Hepatocyte (in vitro differentiated cells): ENCODE measurements around the gene CD163.

Source experiments
- EZH2 ChIP-seq: fragments of 200-600 bp; sonication (generic); IDR thresholded peaks from 2 replicates; pipeline ENCODE4 v1.6.1; 2016; ENCODE audit warnings: antibody characterized with exemption, mild to moderate bottlenecking, borderline replicate concordance
- TF ChIP-seq, protein P1 (sequence below): fragments of 200-600 bp; sonication (generic); IDR thresholded peaks from 2 replicates; pipeline ENCODE4 v1.5.1; 2016; ENCODE audit warnings: antibody characterized with exemption, mild to moderate bottlenecking; ENCODE audit not compliant: poor library complexity

DNA sequence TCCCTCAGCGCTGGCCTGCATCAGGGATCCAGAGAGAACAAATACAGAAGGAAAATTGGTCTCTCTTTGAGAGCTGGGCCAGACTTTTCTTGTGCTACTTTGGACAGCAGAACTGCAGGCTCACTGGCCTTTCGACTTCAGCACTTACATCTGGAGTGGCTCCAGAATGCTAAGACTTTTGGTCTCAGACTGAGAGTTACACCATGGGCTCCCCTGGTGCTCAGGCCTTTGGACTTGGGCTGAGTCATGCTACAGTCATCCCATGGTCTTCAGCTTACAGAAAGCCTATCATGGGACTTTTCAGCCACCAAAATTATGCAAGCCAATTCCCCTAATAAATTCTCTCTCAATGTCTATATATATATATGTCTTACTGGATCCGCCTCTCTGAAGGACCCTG is 9.0 kb upstream of the CD163 start:
- no peak for TF ChIP-seq EZH2
- TF ChIP-seq, protein P1, sequence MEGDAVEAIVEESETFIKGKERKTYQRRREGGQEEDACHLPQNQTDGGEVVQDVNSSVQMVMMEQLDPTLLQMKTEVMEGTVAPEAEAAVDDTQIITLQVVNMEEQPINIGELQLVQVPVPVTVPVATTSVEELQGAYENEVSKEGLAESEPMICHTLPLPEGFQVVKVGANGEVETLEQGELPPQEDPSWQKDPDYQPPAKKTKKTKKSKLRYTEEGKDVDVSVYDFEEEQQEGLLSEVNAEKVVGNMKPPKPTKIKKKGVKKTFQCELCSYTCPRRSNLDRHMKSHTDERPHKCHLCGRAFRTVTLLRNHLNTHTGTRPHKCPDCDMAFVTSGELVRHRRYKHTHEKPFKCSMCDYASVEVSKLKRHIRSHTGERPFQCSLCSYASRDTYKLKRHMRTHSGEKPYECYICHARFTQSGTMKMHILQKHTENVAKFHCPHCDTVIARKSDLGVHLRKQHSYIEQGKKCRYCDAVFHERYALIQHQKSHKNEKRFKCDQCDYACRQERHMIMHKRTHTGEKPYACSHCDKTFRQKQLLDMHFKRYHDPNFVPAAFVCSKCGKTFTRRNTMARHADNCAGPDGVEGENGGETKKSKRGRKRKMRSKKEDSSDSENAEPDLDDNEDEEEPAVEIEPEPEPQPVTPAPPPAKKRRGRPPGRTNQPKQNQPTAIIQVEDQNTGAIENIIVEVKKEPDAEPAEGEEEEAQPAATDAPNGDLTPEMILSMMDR: no peak
